Measurements from ENCODE around the gene IFNAR2.

DNA sequence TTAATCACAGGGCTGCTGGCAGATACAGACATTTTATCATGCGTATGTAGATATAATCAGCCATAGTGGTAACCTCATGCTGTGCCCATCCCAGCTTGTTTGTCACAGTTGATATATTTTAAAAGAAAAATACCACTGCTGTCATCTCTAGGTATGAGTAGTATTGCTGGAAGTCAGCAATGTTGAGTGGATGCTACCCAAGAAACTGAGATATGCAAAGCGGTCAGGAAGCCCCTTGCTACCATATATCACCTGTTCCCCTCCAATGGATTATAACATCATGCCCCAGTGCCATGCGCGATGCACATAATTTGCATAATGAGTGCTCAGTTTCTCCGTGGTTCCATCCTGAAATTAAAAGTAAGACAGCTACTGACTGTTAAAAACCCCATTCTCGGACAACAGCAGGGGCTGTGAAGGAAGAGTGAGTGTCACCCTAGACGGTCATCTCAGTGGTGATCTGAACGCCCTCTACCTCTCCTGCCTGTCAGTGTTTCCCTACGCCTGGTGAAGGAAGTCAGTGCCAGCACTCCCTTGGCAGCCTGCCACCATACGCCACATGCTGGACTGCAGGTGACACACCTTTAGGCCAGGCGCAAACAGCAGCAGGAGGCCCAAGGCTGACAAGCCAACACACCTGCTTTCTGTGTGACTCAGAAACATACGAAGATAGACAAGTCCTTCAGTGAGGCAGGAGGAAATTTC is 39.2 kb downstream of the IFNAR2 start:
- TF ChIP-seq, protein P1, sequence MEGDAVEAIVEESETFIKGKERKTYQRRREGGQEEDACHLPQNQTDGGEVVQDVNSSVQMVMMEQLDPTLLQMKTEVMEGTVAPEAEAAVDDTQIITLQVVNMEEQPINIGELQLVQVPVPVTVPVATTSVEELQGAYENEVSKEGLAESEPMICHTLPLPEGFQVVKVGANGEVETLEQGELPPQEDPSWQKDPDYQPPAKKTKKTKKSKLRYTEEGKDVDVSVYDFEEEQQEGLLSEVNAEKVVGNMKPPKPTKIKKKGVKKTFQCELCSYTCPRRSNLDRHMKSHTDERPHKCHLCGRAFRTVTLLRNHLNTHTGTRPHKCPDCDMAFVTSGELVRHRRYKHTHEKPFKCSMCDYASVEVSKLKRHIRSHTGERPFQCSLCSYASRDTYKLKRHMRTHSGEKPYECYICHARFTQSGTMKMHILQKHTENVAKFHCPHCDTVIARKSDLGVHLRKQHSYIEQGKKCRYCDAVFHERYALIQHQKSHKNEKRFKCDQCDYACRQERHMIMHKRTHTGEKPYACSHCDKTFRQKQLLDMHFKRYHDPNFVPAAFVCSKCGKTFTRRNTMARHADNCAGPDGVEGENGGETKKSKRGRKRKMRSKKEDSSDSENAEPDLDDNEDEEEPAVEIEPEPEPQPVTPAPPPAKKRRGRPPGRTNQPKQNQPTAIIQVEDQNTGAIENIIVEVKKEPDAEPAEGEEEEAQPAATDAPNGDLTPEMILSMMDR (IDR thresholded peaks at IDR 0.05) = no peak
- TF ChIP-seq POLR2A (IDR thresholded peaks at IDR 0.05) = no peak

All from adrenal gland (tissue), 5 donors.